ENCODE results near the gene TMEM190. TPM values are rescaled to one million over a fixed set of nuclear protein-coding genes. Genes with fewer than 3 reads are reported as not detected.

TMEM190 gene
- total and polyA plus RNA-seq, 9 of the 15 experiments (the other 6 are each of a cell fraction or from before 2014, with no cell fraction given) = not detected

DNA sequence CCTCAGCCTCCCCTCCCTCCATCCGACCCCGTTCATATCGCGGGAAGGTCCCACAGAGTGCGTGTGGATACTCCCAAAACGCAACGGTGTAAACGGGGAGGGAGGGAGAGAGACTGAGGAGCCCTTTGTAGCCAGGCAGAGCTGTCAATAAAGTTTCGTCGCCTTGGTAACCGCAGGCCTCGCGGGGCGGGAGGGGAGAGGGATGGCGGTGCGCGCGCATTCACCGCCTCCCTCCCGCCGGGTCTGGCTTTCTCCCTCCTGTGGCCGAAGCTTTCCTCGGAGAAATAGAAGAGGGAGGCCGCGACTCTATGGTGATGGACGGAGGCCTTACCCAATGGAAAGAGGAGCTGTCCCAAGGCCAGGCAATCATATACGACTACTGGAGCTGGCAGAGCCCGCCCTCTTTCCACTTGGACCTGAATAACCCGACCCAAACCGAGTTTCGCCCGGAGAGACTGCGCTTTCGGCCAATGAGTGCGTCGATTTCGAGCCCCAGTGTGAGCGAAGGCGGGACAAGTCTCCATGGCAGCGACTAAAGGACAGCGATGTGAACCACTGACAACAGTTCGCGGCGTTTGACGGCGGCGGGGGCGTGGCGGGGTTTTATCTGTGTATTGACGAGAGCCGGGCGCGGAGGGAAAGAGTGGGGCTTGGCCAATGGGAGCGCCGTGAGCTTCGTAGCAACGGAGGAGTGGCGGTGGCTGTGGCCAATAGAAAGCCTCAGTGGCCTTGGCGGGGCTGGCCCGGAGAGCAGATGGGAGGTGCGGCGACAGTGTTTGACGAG is 37.3 kb upstream of the TMEM190 start, which contains the start of gene KMT5C (continued):
- TF ChIP-seq ZNF41 (CRISPR knock-in tag; conservative IDR thresholded peaks at IDR 0.05) (no peak), CBFA2T3 (IDR thresholded peaks at IDR 0.05) (no peak), ZBTB9 (CRISPR knock-in tag; IDR thresholded peaks at IDR 0.05) (no peak), SAFB2 (IDR thresholded peaks at IDR 0.05; ENCODE audit: borderline replicate concordance, low read depth, low read length, severe bottlenecking) (no peak), HNRNPK (IDR thresholded peaks at IDR 0.05; ENCODE audit: low read depth, low read length, poor library complexity, severe bottlenecking) (no peak), ZNF121 (CRISPR knock-in tag; conservative IDR thresholded peaks at IDR 0.05) (no peak), GATA2 (CRISPR knock-in tag; IDR thresholded peaks at IDR 0.05) (no peak), ZNF785 (CRISPR knock-in tag; IDR thresholded peaks at IDR 0.05) (no peak), RBM17 (IDR thresholded peaks at IDR 0.05; ENCODE audit: borderline replicate concordance, low read depth, low read length) (no peak), NFRKB (IDR thresholded peaks at IDR 0.05; ENCODE audit: low read depth) (no peak), SRSF3 (IDR thresholded peaks at IDR 0.05; ENCODE audit: insufficient read depth, low read length) (no peak), PHB2 (IDR thresholded peaks at IDR 0.05; ENCODE audit: low read depth) (no peak), HNRNPLL (IDR thresholded peaks at IDR 0.05; ENCODE audit: low read depth, low read length, poor library complexity, severe bottlenecking) (peak; percentile 73), CTBP1 (IDR thresholded peaks at IDR 0.05; ENCODE audit: borderline replicate concordance) (peak; percentile 9; the same call in 1 of the 2 replicates), RERE (CRISPR knock-in tag; IDR thresholded peaks at IDR 0.05; ENCODE audit: borderline replicate concordance) (no peak), HES1 (IDR thresholded peaks at IDR 0.05; ENCODE audit: low read depth) (no peak; the same call in 1 of the 2 replicates), ZNF584 (CRISPR knock-in tag; IDR thresholded peaks at IDR 0.05; ENCODE audit: low read depth) (no peak)
- TF ChIP-seq, protein P1, sequence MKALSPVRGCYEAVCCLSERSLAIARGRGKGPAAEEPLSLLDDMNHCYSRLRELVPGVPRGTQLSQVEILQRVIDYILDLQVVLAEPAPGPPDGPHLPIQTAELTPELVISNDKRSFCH (CRISPR knock-in tag; IDR thresholded peaks at IDR 0.05) = no peak
- TF ChIP-seq, protein P1 (tag; IDR thresholded peaks at IDR 0.05) = no peak
- TF ChIP-seq, protein P2, sequence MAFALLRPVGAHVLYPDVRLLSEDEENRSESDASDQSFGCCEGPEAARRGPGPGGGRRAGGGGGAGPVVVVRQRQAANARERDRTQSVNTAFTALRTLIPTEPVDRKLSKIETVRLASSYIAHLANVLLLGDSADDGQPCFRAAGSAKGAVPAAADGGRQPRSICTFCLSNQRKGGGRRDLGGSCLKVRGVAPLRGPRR (CRISPR knock-in tag; IDR thresholded peaks at IDR 0.05) = no peak

Measured in K562 (cell line).